Skin epidermis (tissue), 12 donors: ENCODE data around the gene GSN.

Experiments used
- H3K27ac ChIP-seq, 21 experiments: fragments of 200-600 bp; sonication (generic) in 11 of 21; one replicate each; pipeline ENCODE4 v1.5.0; 2020; ENCODE audit warnings: mild to moderate bottlenecking in 3 of 21, inconsistent platforms in 2 of 21, moderate library complexity in 2 of 21
- H3K4me3 ChIP-seq, 7 experiments: fragments of 200-600 bp; sonication (generic) in 2 of 7; one replicate each; pipeline ENCODE4 v1.5.0; 2020; ENCODE audit warnings: inconsistent platforms in 2 of 7, mild to moderate bottlenecking in 2 of 7, moderate library complexity in 1 of 7

The GSN gene

DNA sequence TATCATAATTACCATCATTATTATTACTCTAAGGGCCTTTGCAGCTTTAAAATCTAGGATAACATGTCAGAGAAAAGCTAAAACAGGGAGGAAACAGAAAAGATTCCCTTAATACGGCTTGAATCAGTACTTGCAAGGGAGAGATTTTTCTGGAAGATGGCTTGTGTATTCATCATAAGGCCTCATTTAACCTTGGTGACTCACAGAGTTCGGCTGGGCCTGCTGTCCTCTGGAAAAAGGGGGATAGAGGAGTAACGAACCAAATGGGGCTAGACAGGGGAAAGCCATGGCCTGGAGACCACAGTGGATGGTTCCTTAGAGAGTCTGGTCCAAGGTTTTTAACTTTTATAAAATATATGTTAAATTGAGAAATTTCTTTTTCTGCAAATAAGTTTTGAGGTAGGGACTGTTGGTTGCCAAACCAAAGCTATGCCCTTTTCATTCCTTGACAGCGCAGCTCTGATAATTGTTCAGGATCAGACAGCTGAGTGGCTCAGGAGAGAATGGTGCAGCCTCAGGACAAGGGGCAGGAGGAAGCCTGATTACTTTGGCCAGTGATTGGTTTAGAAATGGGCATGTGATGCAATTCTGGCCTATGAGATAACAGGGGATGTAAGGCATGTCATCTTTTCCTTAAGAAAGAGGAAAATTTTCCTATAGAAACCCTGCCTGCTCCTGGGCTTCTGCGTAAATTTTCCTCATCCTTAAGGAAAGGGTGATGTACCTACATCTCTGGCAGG, 25.6 kb upstream of the GSN start:
- Histone ChIP-seq H3K27ac (peak overlapping the region in 14 of 21 experiments; percentile 0 to 62 (median 37)), H3K4me3 (no peak overlapping the region)

DNA sequence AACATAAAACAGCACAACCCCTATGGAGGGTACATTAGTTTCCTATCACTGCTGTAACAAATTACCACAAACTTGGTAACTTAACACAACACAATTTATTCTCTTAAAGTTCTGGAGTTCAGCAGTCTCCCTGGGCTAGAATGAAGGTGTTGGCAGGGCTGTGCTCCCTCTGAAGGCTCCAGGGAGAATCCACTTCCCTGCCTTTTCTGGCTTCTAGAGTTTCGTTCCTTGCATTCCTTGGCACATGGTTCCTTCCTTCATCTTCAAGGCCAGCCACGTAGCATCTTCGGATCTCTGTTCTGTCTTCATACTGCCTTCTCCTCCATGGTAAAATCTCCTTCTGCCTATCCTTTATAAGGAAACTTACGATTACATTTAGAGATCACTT, 25.0 kb upstream of the GSN start:
- peak overlapping the region in 9 of 21 experiments; percentile 3 to 54 (median 51) for H3K27ac ChIP-seq
- H3K4me3 ChIP-seq, result no peak overlapping the region

DNA sequence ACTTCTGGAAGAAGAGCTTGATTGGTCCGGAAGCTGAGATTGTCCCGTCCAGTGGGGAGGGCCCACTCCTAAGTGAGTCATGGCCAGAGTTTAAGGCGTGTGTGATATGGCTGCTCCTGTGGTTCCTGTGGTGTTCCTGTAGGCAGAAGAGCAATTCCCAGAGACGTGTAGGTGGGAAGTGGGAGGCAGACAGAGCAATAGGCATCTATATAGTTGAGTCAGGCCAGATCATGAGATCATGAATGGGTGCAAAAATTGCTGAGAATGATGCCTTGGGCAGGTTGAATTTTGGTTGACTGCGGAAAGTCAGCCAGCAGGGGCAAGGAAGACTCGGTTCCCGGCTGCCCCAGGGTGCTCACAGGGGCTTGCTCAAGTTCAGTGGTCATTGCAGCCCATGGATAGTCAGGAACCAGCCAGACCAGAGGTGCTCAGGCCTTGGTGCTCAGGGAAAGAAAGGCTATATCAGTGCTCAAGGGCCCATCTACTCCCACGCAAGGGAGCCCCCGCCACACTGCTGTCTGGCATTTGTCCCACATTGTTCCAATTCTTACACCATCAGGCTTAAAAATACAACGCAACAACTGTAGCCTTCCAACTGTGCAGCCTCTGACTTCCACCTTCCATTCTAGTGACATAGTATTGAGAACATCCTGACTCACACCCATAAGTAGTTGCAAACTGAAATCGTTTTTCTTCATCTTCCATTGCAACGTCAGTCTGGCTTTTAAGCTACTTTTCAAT, 21.0 kb upstream of the GSN start:
- H3K27ac ChIP-seq, result peak overlapping the region in 8 of 21 experiments; percentile 4 to 72 (median 34)
- no peak overlapping the region for H3K4me3 ChIP-seq

DNA sequence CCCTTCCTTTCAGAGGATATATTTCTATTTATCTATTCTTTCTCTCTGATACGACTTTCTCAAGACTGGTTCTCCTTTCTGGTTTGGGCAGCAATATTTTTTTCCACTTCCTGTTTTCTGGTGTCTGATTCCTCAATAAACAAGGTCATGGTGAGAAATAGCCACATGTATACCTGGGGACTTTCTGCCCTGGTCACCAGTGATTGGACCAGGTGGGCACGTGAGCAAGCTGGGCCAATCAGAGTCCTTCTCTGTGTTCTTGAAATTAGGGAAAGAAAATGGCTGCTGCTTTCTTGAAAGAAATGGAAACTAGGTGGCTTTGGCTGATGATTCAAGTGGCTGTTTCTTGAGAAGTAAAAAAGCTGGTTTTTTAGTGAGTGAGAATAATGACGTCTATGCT, 18.4 kb upstream of the GSN start:
- H3K4me3 ChIP-seq, result no peak overlapping the region
- H3K27ac ChIP-seq, result peak overlapping the region in 1 of 21 experiments; percentile 6

DNA sequence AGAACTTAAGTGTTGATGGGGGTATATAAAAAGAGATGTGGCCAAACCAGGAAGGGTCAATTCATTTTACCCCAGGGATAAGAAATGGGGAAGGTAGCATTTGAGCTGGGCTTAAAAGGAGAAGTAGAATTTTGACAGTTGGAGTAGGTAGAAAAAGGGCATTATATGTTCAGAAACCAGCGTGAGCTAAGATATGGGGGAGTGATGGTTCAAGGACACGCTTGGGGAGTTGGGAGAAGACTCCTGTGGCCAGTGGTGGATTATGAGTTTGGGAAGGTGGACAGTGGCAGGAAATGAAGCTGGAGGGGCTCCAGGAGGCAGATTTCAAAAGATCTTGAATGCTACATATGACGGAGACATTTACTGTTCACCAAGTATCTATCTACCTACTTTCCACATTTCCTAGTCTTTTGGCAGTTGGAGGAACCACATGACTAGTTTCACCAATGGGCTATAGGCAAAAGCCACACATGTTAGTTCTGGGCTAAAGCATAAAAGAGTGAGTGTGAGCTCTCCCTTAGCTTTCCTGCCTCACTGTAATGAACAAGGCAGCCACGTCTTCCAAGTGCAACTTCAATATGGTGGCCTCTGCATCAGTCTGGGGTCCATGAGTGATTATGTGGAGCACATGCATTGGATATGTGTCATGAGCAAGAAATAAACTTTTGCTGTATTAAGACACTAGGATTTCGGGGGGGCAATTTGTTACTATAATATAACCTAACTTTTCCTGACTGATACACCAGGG, 15.7 kb upstream of the GSN start:
- Histone ChIP-seq H3K4me3 (no peak overlapping the region), H3K27ac (peak overlapping the region in 1 of 21 experiments; percentile 9)

DNA sequence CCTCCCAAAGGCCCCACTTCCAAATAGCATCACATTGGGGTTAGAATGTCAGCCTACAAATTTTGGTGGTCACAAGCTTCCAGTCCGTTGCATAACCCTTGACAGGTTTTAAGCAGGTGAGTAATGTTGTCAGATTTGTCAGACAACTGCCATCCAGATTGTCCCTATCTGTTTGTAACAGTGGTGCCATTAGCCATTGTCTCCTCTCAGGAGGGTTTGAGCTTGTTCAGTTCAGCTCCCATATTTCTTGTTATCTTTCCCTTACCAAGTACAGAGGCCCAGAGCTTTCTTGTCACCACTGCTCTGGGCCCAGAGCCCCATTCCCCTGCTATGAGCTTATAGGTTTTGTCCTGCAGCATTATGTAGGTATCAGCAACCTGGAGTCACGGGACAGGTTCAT, 14.8 kb upstream of the GSN start:
- Histone ChIP-seq H3K4me3 (no peak overlapping the region), H3K27ac (peak overlapping the region in 2 of 21 experiments; percentile 20 to 24)

DNA sequence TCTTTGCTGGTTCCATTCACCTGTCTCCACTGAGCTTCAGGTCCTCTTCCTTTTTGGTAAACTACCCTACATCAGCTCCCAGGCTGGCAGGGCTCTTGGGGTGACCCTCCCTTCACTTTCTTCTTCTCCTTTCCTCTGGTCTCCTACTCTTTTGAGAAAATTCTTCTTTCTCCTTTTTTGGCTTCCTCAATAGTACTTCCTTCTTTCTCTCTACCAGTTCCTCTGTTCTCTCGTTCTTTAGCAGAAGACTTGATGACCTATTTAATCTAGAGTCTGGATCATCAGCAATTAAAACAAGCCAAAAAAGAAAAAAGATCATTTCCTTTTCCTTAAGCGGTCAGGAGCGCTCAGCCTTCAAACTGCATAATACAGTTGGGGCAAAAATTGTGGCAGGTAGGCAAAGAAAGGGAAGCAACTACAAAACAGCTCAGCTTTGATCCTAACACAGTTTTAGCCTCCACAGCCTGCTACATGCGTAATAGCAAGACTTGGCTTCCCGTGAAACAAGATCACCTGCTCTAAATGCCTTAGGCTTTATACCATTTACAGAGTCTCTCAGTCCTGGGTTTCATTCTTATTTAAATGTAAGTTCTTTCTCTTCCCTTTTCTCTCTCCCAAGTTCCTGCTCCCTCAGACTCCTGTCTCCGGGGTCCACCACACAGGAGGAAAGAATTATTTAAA, 14.0 kb upstream of the GSN start:
- Histone ChIP-seq H3K4me3 (no peak overlapping the region), H3K27ac (peak overlapping the region in 3 of 21 experiments; percentile 20 to 40 (median 24))

DNA sequence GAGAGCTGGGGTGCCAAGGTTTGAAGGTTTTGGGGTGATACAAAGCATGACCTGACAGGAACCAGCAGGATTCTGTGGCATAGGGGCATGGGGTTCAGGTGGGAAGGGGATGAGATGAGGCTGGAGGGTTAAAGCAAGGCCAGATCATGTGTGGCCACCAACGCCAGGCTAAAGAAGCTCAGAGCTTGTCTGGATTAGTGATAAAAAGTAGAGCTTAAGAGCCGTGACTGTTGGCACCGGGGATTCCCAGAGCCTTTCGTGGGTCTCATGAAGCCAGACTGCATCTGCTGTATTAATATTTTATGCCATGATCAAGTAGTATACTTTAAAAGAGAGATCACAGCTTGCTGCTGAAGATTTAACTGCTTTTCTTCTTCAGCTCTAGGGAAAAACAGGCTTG, 8.5 kb upstream of the GSN start:
- no peak overlapping the region for H3K27ac ChIP-seq
- H3K4me3 ChIP-seq, result no peak overlapping the region

DNA sequence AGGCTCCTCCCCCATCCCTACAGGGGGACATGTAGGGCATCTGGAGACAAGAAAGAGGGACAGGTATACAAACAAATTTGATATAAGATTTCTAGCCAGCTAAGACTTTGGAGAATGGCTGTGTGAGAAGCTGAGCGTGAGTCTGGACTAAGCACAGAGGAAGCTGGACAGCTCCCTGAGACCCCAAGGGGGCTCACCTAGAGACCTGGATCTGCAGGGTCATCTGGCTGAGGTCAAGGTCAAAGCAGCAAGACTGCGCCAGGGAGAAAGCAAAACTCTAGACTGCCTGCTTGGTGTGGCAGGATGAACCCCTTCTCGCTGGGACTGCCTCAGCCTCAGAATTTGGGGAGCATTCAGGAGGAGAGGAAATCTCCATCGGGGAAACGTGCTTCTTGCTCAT, 8.0 kb upstream of the GSN start:
- H3K27ac ChIP-seq, result no peak overlapping the region
- H3K4me3 ChIP-seq, result no peak overlapping the region

DNA sequence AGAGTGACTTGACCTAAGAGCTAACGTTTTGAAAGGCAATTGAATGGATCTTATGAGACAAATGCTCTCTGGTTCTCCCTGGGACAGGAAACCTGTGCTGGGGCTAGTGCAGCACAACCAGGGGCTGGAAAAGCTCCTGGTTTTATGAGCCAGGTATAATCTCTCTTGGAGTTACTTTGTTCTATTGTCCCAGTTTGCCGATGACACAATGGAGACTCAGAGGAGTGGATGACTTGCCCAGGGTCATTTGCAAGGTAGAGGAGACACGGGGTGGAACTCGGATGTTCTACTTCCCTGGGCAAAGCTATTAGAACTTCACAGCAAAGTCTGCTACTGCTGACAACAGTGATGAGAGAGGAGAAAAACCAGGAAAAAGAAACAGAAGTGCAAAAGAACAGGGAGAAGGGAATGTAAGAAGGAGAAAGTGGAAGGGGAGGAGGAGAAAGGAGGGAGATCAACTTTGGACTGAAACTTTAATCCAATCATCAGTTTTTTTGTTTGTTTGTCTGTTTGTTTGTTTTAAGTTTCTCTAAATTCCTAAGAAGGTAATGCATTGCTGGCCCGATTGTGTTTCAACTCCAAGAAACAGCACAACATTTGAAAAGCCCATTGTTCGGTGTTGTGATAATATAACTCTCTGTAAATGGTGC, 7.4 kb upstream of the GSN start:
- H3K27ac ChIP-seq, result peak overlapping the region in 10 of 21 experiments; percentile 3 to 67 (median 48)
- H3K4me3 ChIP-seq, result no peak overlapping the region

DNA sequence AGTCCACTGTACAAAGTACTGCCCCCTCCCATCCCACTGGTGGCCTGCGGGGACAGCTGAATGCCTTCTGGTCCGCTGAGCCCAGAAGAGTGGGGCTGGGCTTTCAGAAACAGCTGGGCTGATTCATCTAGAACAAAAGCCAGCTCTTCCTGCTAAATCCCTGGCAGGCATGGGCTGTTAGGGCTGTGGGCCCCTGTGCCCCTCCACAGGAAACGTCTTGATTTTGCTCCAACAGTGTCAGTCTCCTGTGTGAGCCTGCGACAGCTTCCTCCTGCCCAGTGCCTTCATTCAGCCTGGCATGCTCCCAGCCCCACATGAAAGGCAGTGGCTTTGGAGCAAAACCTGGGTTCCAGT, 6.9 kb upstream of the GSN start:
- Histone ChIP-seq H3K4me3 (no peak overlapping the region), H3K27ac (peak overlapping the region in 9 of 21 experiments; percentile 23 to 67 (median 48))

DNA sequence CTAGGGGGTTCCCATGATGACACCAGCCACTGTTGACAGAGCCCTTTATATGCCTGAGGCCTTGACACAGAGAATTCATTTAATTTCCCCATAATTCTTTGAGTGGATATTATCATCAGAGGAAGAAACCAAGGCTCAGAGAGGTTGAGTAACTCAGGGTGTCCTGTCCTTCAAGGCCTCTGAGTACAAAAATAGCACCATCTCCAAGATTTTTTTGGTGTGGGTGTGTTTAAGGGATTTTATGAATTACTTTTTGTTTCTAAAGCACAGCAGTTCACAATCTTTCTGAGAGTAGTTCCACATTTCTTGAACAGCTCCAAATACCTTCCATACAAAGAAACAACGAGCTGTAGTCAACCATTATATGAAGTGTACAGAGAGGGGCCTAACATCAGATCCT, 6.2 kb upstream of the GSN start:
- no peak overlapping the region for H3K4me3 ChIP-seq
- H3K27ac ChIP-seq, result peak overlapping the region in 8 of 21 experiments; percentile 7 to 67 (median 32)

DNA sequence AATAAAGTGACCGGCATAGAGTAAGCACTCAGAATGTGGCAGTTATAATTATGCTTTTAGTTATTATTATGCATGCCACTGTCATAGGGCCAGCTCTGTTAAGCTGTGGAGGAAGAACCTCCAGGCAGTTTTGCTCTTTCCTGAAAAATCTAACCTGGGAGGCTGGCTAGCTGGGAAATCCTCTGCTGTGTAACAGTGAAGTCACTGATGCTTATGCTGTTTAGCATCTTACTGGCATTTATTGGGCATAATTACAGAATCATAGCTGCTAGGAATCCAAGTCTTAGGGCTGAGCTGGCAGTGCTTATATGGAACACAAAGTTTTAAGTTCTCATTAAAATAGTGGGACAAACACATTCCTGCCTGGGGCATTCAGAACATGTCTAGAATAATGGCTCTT, 5.5 kb upstream of the GSN start:
- no peak overlapping the region for H3K27ac ChIP-seq
- no peak overlapping the region for H3K4me3 ChIP-seq

DNA sequence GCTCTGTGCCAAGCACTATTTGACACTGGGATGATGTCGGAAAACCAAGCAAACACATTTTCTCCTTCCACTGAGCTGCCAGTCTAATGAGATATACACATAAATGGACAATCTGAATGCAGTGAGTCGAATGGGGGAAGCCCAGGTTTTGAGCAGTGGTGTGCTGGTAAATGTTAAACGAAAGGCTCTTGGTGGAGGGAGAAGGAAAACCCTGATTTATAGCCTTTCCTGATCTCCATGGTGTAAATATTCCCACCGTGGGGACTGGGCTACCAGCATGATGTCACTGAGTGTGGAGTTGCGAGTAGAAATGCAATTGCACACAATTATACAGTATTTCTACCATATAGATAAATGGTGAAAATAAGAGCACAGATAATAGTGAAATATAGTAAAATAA, 5.0 kb upstream of the GSN start:
- Histone ChIP-seq H3K4me3 (no peak overlapping the region), H3K27ac (no peak overlapping the region)

DNA sequence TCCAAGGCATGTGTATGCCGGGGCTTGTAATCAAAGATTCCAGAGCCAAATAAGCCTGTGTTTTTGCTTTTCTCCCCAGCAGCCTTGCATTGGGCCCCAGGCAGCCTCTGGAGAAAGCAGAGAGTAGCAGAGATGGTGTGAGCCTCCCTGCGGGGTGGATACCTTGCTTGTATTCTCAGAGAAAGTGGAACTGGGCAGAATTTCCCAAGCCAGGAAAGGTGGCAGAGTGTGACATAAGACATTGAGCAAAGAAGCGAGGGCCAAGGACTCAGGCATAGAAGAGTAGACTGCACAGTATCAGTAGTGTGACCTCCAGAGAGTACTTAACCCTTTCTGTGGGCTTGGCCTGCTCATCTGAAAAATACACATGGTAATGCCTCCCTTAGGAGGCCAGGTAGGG, 1.6 kb upstream of the GSN start:
- no peak overlapping the region for H3K4me3 ChIP-seq
- H3K27ac ChIP-seq, result peak overlapping the region in 10 of 21 experiments; percentile 18 to 91 (median 33)

DNA sequence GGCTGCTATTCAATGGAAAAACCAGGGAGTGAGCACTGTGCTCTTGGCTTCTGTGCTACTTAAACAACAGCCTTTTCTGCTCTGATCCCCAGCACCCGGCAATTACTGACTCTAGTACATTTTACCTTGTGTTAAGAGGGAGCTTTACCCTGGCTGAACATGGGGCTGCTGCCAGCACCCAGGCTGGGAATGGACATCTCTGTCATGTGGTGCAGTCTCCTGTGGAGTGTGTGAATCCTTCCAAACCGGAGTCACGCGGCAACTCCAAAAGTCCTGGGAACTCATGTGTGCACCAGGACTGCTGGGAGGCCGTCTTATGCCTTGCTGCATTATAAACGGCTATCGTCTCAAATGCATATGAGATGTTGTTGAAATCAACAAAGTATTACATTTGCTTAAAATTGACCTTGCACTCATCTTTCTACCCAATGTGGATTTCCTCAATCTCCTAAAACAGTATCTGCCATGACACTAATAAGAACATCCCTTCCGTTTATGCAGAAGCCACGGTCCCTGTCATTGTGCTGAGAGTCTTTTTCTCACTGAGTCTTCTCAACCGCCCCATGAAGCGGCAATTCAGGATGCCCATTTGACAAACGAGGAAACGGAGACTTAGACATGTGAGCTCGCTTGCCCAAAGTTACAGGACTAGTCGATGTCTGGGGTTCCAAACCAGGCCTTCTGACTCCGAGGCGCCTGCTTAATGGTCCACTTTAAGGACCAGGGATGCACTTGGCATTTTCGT, 884 bp upstream of the GSN start:
- H3K4me3 ChIP-seq, result peak overlapping the region; percentile 57 to 94 (median 84)

DNA sequence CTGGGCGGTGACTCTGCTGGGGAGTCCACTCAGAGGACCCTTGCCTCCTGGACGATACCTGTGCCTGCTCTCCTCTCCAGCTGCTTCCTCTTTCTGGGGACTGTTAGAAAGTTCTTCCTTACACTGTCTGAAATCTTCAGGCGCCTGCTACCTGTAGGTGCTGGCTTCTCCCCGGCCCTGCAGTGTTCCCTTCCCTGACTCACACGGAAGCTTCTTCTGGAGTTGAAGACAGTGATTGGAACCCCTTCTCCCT, 562 bp downstream of the GSN start:
- peak overlapping the region; percentile 57 to 94 (median 84) for H3K4me3 ChIP-seq
- H3K27ac ChIP-seq, result peak overlapping the region in 20 of 21 experiments; percentile 75 to 93 (median 88)

More for the DNA sequence above, 884 bp upstream of the GSN start:
- H3K27ac ChIP-seq, result peak overlapping the region in 18 of 21 experiments; percentile 70 to 93 (median 87)

DNA sequence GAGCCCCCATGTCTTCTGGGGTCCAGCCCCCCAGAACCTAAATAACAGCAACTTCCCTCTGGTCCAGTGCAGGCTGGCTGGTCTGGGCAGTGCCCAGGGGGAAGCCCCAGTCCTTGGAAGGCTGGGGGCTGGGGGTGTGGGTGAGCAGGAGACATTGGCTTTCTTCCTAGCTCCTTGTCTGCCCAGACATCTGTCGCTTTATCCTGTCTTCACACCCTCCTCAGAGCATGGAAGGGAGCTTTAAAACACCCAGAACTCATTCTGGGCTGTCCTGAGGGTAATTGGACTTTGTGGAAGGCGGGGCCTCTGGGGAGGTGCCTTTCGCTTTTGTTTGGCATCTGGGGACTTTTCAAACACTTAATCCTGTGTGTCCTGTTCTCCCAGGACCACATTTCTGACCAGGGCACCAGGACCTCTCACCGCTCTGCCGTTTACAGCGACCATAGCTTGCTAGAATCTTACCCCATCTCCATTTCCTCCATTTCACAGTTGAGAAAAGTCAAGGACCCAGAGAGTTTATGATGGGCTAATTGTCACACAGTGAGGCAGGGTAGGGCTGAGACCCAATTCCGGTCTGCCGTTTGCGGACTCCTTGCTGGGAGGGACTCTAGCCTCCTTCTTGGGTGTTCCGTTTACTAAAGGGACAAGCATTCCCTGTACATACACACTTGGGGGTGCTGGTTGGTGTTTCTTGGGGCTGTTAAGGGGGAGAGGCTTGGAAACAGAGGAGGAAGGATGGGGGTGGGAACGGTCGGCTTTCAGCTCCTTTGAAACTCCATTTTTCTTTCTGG, 1.1 kb downstream of the GSN start:
- H3K4me3 ChIP-seq, result peak overlapping the region; percentile 57 to 94 (median 84)
- H3K27ac ChIP-seq, result peak overlapping the region in 20 of 21 experiments; percentile 75 to 93 (median 88)
